GM11168 (cell line): Measurements from ENCODE around the gene WDR18.
"Not testable (repeated sequence)": the region's sequence is repeated elsewhere in the genome, so short reads cannot be mapped to it uniquely, and the experiment has no call there.

Experiments used
- in situ Hi-C: fragments of 300-500 bp; cut with MboI; formaldehyde crosslinking; loops from one replicate; pipeline ENCODE4 v1.12.0; 2022; ENCODE audit warnings: low sequenced_read_pairs; ENCODE audit not compliant: unreplicated experiment

WDR18 gene

DNA sequence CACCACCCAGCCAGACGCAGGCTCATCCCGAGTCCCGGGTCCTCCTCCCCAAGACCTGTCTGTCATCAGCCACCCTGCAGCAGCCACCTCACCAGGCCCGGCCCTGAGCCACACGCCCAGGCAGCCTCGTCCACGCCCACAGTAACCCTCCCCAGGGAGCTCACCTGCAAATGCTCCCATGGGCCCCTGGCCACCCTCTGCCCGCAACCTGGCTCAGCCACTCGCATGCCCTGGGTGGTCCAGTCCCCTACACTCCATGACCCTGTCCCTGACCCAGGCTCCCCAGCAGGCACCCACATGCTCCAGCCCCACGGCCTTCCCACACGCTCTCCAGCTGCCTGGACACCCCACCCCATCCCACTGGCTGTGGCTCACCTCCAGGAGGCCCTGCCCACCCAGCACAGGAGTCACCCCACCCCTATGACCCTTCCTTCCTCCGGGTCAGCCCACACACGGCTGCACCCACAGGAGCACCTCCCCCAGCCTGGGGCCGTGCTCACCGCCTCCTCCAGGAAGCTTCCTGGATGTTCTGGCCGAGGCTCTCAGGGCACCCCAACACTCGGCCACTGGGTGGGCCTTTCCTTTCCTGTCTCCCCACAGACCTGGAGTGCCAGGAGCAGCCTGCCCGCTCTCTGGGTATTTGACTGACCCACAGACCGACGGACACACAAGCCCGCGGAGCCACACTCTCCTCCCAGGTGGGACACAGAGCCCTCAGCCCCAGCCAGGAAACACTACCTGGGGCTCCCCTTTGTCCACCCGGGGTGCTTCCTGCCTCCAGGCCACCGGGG, 33.2 kb downstream of the WDR18 start:
- in situ Hi-C loops = no loop called here

DNA sequence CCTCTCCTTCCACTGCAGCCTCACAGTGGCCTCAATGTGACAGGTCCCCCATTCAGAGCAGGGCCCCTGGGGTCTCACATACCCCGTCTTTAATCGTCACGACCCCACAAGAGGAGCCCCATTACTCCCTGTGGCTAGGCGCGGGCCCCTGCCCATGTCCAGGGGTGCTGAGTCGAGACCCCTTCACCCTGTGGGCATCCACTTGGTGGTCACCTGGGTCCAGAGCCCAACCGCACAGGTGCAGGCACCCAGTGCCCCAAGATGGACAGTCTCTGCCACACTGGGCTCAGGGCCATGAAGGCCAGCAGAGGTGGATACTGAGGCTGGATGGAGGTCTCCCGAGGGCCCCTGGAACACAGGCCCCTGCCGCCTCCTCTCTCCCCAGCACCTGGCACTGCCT, 33.8 kb downstream of the WDR18 start:
- in situ Hi-C loops = no loop called here

DNA sequence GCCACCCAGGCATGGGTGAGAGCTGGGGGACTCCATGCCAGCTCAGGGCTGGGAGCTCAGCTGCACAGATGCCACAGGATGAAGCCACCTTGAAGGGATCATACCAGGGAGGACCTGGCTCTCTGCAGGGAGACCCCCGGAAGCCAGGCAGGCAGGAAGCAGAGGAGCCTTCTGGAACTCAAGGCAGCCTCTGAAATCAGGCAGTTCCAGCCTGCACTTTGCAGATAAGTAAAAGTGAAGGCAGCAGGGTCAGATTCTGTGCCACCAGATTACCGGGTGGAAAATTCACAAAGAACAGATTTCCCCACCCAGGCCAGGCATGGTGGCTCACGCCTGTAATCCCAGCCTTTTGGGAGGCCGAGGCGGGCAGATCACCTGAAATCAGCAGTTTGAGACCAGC, 34.2 kb downstream of the WDR18 start:
- in situ Hi-C loops = no loop called here

DNA sequence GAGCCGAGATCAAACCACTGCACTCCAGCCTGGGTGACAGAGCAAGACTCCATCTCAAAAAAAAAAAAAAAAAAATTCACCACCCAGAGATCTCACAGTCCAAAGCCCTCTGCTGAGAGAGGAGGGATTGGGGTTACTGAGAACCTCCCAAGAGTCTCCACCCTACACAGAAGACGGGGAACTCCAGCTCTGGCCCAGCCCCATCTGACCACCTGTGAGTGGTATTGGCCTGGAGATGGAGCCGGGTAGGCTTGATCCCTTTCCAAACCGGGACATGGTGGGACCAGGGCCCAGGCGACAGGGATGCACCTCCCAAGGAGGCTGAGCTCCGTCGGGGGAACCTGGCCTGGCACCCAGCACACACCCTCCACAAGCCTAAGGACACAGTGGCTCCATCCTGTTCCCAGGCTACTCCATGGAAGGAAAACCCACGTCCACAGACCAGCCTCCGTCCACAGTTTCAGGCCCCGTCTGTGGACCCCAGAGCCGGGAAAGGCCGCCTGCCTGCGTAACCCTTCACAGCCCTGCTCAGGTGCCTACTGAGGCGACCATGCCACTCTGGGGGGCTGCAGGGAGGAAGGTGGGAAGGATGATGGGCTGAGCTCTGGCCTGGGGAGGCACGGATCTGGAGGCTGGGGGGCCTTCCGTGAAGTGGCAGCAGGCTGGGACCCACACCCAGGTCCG, 34.9 kb downstream of the WDR18 start:
- in situ Hi-C loops = no loop called here

DNA sequence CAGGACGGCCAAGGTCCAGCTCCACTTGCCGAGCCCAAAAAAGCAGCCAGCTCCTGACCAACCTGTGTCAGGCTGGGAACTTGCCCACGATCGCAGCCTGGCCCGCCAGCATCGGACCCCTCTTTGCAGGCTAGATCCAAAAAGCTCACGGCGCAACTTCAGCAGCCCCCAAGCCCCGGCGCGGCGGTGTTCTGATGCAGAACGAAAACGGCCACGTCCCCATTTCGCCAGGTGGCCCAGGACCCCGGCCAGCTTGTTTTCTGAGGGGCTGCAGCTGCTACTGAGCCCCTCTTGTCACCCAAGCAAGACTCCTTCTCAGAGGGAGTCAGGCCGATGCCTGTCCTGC, 35.4 kb downstream of the WDR18 start:
- in situ Hi-C loops = no loop called here

DNA sequence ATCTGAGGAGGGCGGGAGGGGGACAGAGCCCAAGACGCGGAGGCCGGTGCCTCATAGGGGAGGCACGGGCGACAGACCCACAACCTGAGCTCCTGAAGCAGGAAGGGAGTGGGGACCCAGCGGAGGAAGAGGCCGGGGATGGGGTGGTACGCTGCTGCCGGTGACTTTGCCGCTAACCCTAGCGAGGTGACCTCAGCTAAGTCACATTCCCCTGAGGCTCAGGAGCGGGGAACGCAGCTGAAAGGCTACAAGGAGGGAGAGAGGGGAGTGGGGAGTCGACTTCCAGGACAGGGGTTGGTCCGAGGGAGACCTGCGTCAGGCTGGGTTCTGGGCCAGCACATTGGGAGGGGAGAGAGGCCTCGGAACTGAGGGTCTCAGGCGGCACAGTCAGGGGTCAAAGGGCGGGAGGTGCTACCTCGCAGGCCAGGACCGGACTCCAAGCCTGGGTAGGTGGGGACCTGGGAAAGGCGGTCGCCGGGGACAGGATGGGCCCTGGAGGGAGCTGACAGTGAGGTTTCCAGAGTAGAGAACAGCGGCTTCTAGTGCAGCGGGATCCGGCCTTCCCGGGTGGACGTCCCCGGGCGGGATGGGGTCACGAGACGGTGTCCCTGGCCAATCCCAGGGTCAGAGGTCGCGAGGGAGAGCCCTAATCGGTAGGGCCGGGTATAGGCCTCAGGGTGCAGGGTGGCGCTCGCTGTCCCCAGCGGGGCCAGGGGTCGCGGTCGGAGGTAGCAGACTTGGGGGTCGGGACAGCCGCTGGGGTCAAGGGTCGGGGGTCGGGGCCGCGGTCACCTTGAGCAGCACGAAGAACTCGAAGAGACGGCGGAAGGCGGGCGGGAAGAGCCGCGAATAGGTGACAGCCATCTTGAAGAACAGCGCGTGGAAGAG, 36.1 kb downstream of the WDR18 start:
- in situ Hi-C loops = no loop called here

DNA sequence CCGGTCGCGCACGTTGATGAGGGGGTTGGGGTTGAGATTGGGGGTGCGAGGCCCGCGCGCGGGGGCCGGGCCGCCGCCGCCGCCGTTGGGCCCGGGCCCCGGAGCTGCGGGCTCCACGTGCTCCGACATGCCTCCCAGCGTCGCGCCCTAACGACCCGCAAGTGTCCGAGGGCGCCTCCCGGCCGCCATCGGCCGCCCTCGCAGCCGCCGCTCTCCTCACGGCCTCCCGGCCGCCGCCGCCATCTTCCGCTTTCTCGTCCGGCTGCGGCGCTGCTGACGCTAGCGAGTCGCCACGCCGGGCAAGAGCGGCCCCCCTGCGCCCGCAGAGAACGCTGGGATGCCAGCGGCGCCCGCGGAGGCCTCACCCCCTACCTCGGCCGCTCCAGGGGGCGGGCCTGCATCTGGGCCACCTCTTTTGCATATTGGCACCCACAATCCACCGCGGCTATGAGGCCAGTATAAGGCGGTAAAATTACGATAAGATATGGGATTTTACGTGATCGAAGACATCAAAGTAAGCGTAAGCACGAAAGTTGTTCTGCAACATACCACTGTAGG, 36.8 kb downstream of the WDR18 start, which contains the start of gene TMEM259:
Gene TMEM259, minus strand, starts transcription at position 256 of the 558 bp plus-strand sequence. Its CDS starts 127 bp downstream, at position 129.
- in situ Hi-C loops = no loop called here

DNA sequence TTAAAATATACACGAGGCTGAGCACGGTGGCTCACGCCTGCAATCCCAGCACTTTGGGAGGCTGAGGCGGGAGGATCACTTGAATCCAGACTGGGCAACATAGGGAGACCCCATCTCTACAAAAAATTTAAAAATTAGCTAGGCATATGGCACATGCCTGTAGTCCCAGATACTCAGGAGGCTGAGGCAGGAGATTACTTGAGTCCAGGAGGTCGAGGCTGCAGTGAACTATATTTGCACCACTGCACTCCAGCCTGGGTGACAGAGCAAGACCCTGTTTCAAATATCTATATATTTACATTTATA, 39.7 kb downstream of the WDR18 start:
- in situ Hi-C loops = not testable (repeated sequence)

DNA sequence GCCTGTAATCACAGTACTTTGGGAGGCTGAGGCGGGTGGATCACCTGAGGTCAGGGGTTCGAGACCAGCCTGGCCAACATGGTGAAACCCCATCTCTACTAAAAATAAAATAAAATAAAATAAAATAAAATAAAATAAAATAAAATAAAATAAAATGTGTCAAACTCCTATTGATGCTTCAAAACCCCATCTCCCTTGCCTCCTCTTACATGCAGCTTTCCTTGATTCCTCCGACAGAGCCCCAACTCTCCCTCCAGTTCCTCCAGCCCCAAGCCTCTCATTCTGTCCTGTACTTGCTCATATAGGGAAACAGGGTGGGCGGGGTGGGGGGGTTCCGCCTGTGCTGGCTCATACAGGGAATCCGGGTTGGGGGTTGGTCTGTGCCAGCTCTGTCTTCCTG, 40.9 kb downstream of the WDR18 start:
- in situ Hi-C loops = not testable (repeated sequence)

DNA sequence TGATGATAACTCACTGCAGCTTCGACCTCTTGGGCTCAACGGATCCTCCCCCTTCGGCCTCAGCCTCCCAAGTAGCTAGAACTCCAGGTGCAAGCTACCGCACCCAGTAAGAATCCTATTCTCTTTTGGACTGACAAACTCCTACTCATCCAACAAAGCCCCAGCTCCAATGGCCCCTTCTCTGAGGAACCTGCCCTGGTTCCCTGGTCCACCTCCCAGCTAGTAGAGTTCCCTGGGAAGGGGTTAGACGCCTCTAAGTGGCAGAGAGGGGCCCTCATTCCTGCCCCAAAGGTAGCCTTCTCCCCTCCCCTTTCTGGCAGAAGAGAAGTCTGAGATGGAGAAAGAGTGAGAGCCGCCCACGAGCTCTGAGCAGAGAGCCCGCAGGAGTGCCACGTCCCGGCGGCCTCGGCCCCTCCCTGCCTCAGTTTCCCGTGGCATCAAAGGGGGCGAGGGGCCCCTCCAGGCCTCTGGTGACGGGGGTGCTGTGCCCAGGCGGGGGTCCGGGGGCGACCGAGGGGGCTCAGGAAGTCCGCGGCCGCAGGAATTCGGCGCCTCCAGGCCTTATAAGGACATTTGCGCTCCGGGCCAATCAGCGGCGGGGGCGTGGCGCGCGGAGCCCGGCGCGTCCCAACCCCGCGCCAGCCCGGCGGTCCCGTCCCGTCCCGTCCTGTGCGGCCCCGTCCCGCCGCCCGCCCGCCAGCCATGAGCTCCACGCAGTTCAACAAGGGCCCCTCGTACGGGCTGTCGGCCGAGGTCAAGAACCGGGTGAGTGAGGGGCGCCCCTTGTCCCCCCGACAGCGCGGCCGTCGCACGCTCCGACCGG, 42.0 kb downstream of the WDR18 start, which contains the start of gene CNN2:
Gene CNN2, plus strand, starts transcription at position 649 of the 823 bp plus-strand sequence. Its CDS starts 54 bp downstream, at position 703.
- in situ Hi-C loops = no loop called here

DNA sequence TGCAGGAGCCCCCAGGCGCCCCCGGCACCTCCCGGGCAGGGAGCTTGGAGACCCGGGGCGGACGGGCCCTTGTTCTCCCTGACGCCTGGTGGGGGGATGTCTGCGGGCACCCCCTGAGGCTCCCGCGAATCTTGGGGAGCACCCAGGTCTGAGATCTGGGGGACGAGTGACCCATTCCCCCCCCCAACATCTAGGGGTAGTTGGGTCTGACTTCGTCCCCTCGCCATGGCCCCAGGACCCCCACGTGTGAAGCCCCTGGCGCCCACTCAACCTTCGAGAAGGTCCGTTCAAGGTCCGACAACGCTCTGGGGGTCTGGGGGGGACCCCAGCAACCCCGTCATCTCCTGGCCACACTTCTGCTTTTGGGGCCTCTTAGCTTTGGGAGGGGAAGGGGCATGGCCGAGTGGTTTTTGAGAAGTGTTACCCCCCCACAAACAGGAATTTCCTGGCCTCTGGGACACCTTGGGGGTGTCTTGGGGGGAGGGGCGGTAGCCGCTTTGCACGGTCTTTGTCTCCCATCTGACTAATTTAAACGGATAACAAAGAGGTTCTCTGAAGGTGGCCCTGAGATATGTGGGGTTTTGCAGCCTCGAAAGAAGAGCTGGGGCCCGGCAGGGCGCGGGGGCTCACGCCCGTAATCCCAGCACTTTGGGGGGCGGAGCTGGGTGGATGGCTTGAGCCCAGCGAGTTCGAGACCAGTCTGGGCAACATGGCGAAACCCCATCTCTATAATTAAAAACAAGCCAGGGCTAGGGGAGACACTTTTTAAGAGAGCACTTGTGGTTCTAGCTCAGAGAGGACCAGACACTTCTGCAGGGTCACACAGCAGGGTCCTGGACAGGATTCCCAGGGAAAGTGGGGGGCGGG, 42.9 kb downstream of the WDR18 start:
- in situ Hi-C loops = no loop called here

DNA sequence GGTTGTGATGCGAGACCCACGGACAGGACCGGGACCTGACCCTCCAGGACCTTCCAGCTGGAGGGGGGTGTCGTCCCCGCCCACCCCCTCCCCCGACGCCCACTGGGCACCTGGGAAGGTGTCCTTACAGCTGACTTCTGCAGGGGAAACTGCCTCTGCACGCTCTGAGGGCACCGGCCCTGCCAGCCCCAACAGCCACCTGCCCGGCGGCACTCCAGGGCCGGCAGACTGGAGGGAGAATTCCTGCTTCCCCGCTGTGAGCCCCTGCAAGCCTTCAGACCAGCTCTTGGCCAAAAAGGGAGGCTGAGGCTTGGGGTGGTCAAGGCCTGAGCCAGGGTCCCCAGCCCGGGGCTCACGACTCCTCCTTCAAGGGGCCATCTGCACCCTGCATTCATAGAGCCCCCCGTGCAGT, 43.5 kb downstream of the WDR18 start:
- in situ Hi-C loops = no loop called here

DNA sequence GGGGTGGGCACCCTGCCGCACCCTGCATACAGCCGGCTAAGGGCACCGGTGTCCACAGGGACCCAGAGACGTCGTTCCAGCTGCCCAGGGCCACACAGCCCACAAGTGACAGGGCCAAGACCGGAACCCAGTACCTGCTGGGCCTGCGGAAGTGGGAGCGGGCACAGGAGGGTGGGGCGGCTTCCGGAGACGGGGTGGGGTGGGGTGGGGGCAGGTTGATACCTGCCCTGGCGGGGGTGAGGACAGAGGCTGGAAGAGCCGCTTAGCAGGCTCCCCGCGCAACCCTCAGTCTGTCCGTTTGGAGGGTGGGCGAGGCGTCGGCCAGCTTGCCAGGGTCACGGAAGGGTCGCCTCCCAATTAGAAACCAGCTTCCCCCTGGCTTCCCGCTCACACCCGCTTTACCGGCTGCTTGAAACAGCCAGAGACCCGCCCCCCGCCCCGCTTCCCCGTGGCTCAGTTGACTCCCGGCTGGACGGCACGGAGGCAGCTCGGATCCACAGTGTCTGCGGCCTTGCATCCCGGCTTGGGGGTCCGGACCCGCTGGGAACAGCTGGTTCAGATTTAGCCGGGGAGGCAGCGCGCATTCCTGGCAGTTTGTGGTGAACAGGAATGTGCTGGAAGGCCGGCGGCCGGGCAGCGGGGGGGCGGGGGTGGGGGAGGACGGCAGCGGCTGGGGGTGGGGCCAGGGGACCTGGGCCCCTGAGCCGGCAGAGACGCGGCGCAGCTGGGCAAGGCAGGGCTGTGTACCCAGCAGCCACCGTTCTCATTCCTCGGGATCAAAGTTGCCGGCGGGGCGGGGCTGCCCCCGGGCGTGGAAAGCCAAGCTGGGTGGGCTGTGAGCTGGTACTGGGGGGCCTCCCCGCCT, 44.1 kb downstream of the WDR18 start:
- in situ Hi-C loops = no loop called here

DNA sequence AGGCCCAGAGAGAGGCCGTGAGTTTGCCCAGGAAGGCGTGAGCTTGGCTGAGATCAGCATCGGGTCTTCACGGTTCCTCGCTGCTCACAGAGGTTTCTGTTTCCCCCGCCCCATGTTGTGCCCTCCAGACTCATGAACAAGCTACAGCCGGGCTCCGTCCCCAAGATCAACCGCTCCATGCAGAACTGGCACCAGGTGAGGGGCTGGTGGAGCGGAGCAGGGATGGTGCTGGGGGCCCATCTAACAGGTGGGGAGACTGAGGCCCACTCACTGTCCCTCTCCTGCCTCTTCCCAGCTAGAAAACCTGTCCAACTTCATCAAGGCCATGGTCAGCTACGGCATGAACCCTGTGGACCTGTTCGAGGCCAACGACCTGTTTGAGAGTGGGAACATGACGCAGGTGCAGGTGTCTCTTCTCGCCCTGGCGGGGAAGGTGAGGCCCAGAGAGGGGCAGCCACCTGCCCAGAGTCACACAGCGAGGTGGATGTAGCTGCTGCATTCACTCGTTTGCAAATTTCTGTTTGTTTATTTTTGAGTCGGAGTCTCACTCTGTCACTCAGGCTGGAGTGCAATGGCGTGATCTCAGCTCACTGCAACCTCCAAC, 48.2 kb downstream of the WDR18 start:
- in situ Hi-C loops = no loop called here

DNA sequence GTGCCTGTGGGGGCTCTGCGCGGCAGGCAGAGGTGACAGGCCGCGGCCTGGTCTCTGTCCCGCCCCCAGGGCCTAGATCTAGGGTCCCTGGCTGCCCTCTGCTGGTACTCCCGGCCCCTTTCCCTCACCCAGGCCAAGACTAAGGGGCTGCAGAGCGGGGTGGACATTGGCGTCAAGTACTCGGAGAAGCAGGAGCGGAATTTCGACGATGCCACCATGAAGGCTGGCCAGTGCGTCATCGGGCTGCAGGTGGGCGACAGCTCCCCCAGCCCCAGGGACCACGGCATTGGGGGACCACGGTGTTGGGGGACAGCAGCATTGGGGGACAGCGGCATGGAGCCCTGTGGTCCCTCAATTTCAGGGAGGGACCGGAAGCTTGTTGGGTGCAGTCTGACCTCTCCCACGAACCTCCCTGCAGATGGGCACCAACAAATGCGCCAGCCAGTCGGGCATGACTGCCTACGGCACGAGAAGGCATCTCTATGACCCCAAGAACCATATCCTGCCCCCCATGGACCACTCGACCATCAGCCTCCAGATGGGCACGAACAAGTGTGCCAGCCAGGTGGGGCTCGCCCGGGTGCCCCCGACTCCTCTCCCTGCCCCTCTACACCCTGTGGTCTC, 52.0 kb downstream of the WDR18 start:
- in situ Hi-C loops = no loop called here

DNA sequence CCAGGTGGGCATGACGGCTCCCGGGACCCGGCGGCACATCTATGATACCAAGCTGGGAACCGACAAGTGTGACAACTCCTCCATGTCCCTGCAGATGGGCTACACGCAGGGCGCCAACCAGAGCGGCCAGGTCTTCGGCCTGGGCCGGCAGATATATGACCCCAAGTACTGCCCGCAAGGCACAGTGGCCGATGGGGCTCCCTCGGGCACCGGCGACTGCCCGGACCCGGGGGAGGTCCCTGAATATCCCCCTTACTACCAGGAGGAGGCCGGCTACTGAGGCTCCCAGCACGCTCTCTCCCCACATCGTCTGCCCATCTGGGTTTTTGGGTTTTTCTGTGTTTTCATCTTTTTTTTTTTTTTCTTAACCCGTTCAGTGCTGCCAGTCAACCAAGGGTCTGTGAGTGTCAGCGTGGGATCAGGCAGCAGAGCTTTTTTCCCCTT, 53.5 kb downstream of the WDR18 start:
- in situ Hi-C loops = no loop called here
